Fibroblast of the aortic adventitia (primary cell): ENCODE data around the gene FBXL7. TPM values are rescaled to one million over a fixed set of nuclear protein-coding genes. Genes with fewer than 3 reads are reported as not detected.

ENCODE experiments used
- DNase-seq: peaks from one replicate; pipeline ENCODE4 v3.0.0-alpha.2; 2010; ENCODE audit warnings: low read depth
- H3K4me3 ChIP-seq: 2 replicates; pipeline ENCODE4 v1.5.1; 2011; ENCODE audit warnings: low read depth, mild to moderate bottlenecking, control low read depth, low read length, moderate library complexity
- CTCF ChIP-seq: IDR thresholded peaks from 2 replicates; pipeline ENCODE4 v1.5.1; 2011; ENCODE audit warnings: mild to moderate bottlenecking, low read length, control low read depth, inconsistent platforms; ENCODE audit not compliant: insufficient read depth
- total RNA-seq: library from RNA; depleted of rRNA; stranded (reverse); fragments of >200 nt; gene quantifications from 2 replicates; pipeline ENCODE4 v1.2.3, GENCODE V29; 2012; ENCODE audit warnings: low replicate concordance

Gene FBXL7
- total RNA-seq, 1 donor: 12.4 TPM

GRCh38 chr5:15577132-15577531 lies 77.2 kb downstream of the FBXL7 start:
- no peak for DNase-seq
- TF ChIP-seq CTCF: no peak
- H3K4me3 ChIP-seq: no peak overlapping the region

GRCh38 chr5:15577831-15578230 lies 77.9 kb downstream of the FBXL7 start:
- no peak for TF ChIP-seq CTCF
- no peak overlapping the region for H3K4me3 ChIP-seq
- DNase-seq: no peak

- no peak overlapping the region for H3K4me3 ChIP-seq
- no peak for TF ChIP-seq CTCF
- DNase-seq: peak; percentile 53
Measured at GRCh38 chr5:15579193-15579990, 79.4 kb downstream of the FBXL7 start.

- no peak for TF ChIP-seq CTCF
Measured at GRCh38 chr5:15584528-15584927, 84.5 kb downstream of the FBXL7 start.

GRCh38 chr5:15585128-15585527 lies 85.1 kb downstream of the FBXL7 start:
- no peak for TF ChIP-seq CTCF
- DNase-seq: peak; percentile 16
- no peak overlapping the region for H3K4me3 ChIP-seq

More at GRCh38 chr5:15584528-15584927, 84.5 kb downstream of the FBXL7 start:
- H3K4me3 ChIP-seq: no peak overlapping the region
- DNase-seq: no peak

- DNase-seq: peak; percentile 83
Measured at GRCh38 chr5:15585841-15586591, 86.0 kb downstream of the FBXL7 start.

More at GRCh38 chr5:15585841-15586591, 86.0 kb downstream of the FBXL7 start:
- no peak for TF ChIP-seq CTCF
- no peak overlapping the region for H3K4me3 ChIP-seq
